Stimulated activated CD4-positive, alpha-beta T cell treated with anti-CD3 and anti-CD28 coated beads, Interleukin-15, amount 100 ng/mL, for 24 hours (primary cell): ENCODE data around the gene R3HDM4.

Experiments
- DNase-seq: peaks from one replicate; pipeline ENCODE4 v3.0.0-alpha.2; 2020

R3HDM4 gene

DNA sequence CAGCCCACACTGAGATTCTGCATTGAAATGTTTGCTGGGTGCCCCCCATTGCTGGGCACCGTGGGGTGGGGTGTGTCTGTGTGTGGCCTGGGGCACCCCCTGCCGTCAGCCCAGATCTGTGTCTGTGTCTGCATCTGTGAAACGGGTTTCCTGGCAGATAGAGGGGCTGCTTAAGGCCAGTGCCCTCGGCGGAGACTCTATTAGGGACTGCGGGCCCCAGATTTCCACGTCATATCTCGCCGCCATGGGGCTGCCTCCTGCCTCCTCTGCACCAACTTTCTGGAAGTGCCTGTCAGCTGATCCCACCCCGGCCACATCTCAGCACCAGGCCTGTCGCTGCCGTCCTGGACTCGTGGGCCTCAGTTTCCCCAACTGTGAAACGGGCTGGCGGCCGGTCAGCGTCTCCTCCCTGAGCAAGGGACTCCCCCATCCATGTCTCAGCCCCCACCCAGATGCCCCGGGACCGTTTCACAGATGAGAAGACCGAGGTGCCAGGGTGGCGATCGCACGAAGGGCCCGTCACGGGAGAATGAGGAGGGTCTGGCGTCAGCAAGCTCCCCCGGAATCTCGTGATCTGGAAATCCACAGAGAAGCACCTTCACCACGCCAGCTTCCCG lies 34.2 kb upstream of the R3HDM4 start:
- no peak for DNase-seq

DNA sequence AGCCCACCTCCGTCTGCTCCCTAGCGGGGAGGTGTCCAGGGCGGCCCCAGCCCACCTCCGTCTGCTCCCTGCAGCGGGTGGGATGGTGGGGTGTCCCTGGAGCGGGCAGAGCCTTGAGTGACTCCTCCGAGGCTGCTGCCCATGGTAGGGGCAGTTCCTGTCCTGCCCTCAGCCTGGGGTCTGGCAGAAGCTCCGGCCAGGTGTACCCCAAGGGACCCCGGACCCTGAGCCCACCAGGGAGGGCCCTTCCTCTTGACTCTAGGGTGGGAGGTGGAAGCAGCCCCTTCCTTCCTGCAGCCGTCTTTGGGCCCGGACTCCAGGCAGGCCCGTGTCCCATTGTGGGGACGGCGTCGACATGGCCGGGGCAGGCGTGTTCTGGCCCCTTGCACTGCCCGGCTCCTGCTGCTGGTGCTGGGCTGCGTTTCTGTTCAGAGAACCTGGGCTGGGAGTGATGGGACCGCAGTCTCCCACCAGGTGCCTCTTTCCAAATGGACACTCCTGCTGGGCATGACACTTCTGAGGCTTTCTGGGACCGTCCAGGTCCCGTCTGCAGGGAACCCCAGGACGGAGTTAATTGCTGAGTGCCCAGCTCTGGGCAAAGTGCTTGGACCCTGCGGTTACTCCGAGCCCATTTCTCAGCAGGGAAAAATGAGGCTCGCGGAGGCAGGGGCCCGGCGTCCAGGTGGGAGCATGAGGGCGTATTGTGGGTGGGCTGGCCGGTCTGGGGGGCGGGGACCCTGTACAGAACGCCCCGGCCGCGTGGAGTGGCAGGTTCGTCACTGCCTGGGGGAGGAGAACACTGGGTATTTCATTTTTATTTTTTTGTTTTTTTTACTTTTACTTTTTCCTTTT lies 32.6 kb upstream of the R3HDM4 start:
- DNase-seq = no peak

DNA sequence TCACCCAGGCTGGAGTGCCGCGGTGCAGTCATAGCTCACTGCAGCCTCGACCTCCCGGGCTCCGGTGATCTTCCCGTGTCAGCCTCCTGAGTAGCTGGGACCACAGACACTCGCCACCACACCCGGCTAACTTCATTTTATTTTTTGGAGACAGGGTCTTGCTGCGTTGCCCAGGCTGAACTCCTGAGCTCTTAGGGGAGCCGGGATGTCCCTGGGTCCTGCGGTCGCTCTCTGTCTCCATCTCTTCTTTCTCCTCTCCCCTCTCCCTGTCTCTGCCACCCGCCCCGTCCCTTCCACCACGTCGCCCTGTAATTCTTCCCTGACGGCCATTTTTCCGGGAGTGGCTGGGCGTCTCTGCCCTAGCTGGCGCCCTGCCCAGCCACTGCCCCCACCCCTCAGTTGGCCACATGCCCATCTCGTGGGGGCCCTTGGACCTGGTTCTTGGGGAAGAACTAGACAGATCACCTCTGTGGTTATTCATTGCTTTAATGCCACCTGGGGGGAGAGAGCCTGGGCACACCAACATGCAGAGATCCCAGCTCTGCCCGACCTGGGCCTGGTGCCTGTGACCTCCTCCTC lies 31.7 kb upstream of the R3HDM4 start:
- no peak for DNase-seq

DNA sequence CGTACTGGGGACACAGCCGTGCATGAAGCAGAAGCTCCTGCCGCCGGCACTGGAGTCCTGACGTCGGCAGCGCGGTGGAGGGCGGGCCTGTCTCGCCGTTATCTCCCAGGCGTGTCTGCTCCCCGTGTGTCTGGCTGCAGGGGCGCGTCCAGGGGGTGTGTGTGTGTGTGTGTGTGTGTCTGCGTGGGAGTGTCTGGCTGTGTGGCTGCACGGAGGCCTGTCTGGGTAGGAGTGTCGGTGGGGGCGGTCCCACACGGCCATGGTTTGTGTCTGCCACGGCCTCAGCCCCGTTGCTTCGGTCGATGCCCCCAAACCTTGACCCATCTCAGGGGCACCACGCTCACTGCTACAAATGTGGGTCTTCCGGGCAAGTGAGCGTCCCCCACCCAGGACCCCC lies 31.1 kb upstream of the R3HDM4 start:
- DNase-seq = no peak

DNA sequence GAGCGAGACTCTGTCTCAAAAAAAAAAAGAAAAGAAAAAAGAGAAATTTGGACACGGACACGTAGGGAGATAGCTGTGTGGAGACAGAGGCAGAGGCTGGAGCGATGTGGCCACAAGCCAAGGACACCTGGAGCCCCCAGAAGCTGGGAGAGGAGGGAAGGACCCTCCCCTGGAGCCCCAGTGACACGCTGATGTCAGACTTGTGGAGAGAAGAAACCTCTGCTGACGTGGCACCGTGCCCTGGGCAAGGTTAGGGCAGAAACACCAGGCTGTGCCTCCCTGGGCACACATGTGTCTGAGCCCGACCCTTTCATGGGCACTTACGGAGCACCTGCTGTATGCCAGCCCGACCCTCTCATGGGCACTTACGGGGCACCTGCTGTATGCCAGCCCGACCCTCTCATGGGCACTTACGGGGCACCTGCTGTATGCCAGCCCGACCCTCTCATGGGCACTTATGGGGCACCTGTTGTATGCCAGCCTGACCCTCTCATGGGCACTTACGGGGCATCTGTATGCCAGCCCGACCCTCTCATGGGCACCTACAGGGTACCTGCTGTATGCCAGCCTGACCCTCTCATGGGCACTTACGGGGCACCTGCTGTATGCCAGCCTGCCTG lies 30.6 kb upstream of the R3HDM4 start:
- DNase-seq = no peak

DNA sequence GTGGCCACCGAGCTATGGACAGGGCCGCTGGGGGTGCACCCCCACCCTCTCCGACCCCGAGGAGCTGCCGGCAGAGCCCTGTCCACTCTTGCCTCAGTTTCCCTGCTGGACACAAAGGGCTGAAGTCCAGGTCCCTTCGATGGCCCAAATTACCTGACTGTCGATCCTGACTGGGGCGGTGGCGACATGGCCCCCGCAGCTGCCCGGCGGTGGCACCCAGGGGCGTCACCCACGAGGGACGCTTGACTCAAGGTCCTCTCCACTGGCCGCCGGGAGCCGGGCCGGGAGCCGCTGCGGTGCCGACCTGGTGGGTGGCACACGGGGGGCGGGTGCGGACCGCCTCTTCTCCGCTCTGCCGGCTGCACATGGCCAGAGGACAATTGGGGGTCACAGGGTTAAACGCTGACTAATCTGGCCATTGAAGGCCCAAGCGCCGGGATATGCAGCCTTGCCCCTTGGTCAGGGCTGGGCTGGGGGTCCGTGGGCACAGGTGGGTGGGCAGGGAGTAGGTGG lies 29.2 kb upstream of the R3HDM4 start:
- DNase-seq = no peak

DNA sequence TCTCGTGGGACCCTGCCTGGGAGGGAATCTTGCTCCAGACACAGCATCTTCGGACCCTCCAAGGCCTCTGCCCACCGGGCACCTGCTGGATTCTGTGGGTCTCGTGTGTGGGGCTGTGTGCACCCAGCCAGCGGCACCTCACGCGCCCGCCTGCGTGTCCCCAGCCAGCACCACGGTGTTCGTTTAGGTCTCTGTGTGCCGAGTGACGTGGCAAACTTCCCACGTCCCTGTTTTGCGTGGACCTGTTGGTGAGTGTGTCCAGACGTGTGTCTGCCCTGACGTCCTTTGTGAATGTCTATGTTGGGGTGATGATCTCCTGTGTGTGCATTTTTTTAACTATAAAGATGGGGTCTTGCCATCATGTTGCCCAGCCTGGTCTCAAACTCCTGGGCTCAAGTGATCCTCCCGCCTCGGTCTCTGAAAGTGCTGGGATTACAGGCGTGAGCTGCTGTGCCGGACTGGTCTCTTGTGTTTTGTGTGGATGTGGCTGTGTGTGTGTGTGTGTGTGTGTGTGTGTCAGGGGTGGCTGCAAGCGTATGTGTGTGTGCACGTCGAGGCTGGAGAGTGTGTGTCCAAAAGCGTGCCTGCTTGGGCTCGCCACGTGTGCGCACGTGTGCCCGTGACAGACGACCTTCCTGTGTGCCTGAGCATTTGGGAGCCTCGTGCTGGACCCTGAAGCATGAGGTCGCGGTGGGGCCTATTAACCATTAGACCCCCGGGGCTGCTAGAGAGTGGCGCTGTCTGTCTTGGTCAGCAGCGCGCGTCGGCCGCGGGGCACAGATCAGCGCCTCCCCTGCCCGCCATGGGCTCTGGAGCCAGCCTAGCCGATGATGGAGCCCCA lies 28.5 kb upstream of the R3HDM4 start:
- DNase-seq = no peak

DNA sequence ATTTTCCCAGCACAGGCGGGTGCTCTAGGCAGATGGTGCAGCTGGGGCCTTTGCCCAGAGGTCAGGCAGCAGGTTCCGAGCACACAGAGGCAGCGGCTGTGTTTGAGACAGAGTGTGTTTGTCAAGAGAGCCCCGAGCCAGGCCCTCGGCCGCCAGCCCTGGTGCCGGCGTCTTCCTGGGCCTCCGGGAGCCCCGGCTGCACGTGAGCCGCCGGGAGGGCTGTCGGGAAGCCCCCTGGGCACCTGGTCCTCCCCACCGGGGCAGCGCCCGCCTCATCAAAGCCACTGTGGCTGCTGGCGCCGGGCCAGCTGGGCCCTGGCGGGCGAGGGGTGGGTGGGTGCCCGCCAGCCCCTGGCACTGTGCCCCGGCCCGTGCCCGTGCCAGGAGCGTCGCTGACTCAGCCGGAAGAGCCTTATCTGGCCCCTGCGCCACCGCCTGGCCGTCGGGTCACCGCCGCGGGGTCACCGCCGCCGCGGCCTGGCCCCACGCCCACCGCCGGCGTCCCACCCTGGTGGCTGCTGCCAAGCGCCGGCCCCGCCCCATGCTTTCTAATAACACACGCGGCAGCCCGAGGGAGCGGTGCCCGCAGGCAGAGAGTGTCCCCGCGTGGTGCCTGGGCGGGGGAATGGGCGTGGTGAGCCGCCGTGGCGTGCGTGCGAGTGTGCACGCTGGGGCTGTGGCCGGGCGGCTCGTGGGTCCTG lies 27.7 kb upstream of the R3HDM4 start:
- DNase-seq = peak; percentile 78

DNA sequence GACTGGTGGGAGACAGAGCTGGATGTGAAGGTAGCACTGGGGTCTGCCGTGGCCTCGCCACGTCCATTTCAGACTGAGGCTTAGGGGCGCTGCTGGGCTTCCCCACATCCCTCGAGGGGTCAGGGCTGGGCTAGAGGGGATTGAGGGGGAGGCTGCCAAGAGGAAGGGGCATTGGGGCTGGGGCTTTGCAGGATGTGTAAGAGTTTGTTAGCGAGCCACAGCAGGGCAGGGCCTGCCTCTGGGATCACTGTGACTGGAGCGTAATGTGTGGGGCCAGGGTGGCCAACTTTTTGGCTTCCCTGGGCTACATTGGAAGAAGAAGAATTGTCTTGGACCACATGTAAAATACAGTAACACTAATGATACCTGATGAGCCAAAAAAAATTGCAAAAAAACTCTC lies 26.9 kb upstream of the R3HDM4 start:
- no peak for DNase-seq

DNA sequence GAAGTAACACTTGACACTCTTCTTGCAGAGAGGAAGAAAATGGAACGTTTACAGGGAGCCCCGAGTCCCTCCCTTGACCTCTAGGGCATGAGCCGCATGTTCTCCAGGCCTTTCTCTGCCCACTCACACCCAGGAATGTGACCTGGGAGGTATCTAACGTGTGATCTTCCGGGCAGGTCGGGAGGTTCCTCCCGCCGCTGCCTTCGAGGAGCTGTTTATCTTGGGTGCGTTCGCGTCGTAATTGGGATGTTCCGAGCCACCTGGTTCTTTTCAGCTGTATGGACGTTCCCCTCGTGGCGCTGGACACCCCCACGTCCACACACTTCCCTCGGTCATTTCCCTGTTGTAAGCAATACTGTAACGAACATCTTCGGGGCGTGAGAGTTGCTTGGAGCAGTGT lies 26.4 kb upstream of the R3HDM4 start:
- DNase-seq = no peak

DNA sequence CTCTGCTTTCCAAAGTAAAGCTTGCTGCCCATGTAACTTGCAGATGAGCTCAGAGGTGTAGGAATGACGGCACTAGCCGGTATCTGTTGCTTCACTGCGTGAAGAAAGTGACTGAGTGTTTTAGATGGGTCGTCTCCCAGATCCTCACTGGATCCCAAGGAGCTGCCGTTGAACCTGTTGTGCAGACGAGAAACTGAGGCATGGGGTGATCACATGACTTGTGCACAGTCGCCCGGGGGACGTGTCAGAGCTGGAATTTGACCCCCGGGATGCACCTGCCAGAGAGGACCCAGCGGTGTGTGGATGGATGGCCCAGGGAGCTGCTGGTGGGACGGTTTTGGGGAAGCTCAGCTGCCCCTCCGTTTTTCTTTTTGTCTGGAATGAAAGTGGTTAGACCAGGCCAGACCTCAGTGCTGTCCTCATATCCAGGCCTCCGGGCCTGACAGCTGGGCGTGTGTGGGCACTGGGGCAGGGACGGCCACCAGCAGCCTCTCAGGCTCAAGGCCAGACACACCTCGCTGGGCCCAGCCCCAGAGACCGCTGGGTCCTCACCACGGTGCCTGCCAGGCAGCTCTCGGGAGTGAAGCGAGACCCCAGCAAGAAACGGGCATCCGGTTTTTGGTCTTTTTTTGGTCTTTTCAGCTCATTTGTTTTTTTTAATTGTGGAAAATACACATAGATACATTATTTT lies 25.4 kb upstream of the R3HDM4 start:
- no peak for DNase-seq

DNA sequence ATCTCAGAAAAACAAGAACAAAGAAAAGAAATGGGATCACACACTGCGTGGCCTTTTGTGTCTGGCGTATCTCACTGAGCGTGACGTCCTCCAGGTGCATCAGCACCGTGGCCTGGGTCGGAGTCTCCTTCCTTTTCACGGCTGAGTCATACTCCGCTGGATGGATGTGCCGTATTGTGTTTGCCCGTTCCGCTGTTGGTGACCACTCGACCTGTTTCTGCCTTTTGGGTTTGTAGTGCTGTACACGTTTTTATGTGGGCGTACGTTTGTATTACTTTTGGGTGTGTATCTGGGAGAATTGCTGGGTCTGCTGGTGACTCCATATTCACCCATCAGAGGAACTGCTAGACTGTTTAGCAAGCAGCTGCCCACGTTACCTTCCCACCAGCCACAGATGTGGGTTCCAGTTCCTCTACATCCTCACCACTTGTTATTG lies 24.3 kb upstream of the R3HDM4 start:
- DNase-seq = peak; percentile 54

DNA sequence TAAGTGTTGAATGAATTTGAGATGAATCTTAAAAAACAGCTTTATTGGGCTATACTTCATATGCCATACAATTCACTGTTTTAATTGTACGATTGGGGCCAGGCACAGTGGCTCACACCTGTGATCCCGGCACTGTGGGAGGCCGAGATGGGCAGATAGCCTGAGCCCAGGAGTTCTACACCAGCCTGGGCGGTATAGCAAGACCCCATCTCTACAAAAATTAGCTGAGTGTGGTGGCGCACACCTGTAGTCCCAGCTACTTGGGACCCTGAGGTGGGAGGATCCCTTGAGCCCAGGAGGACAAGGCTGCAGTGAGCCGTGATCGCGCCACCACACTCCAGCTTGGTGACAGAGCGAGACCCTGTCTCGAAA lies 23.1 kb upstream of the R3HDM4 start:
- no peak for DNase-seq

DNA sequence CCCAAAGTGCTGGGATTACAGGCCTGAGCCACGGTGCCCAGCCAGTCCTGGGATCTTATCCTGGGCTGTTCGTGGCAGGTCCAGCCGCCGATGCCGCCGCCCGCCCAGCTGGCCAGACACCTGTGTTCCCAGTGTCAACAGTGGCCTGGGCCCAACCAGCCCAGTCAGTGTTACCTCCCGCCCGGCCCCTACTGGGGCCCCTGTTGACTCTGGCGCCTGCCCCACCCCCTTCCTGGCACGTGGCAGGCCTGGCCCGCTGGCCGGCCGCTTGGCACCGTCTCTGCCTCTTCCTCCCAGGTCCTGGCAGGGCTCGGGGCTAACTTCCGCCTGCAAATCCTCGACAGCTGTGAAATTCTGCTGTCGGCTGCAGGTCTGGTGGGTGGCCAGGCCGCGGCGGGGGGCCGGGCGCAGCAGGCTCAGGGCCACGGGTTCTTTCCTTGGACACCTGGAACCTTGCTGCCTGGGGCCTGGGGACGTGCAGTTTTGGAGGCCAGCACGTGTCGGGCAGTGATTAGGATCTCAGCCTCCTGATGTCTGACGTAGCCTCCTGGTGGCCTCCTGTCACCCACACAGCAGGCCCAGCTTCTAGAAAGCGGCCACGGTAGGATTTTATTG lies 22.0 kb upstream of the R3HDM4 start:
- no peak for DNase-seq

DNA sequence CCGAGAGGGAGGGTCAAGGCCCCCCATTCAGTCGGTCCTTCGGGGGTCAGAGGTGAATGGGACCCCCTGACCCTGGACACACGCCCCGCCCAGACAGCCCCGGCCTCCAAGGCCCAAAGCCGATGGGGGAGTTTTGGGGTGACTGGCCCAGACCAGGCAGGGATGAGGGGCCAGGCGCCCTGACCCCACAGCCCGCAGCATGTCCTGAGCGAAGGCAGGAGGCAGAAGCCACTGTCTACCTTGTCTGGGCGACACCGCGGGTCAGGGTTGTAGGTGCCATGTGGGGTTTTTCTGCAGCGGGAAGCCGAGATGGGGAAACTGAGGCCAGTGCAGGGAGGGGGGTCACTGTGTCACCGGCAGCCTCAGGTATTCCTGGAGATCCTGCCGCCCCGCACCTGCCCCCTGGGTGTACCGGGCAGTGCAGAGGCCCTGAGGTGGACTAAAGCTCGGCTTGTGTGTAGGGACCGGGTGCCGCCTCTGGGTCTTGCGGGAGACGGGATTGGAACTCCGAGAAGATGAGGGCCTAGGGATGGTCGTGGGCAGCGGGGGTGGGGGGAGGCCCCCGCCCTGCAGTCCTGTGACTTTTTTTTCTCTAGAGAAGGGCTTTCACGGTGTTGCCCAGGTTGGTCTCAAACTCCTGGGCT lies 21.3 kb upstream of the R3HDM4 start:
- no peak for DNase-seq

DNA sequence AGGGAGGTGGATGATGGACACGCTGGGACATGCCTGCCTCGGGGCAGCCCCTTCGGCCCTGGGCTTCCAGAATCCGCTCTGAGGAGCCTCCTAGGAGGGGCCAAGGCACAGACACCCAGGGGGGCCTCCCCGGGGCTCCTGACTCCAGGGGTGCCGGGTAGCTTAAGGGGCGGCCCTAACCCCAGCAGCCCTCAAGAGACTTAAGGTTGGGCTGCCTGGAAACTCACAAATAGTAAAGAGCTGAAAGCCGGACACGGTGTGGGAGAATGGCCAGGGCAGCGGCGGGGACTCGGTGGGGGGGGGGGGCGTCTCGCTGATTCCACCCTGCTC lies 20.5 kb upstream of the R3HDM4 start:
- DNase-seq = no peak

DNA sequence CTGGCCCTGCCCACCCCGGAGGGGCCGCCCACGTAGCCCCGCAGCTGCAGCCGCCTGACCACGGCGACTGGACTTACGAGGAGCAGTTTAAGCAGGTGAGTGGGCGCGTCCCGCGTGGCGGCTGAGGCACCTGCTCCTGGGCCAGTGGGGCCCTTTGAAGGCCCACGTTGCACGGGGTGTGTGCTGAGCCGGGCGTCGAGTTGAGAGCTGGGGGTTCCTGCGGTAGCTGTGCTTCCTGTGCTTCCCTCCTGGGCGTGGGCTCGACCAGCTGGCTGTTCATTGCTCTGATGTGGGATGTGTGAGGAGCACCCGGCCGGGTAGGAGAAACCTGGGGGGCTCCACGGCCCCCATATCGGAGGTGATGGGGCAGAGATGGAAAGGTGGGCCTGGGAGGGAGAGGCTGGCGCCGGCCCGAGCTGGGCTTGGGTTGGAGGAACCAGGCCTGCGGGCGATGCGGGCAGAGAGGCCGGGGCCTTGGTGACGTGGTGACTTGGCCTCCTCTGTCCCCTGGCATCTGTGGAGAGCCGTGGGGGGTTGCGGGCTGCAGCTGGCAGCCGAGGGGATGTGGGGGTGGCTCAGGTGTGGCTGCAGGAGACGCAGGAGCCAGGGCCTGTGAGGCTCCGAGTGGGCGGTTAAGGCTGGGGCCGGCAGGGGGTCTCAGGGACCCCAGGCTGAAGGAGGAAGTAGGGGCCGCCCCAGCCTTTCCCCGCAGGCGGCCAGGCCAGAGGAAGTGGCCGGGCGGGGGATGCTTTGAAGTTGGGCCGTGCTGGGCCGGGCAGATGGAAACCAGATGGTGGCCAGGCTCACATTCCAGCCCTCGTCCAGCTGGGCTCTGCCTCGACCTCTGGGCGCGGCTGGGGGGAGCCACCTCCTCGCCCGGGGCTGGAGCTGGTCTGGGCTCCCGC lies 19.9 kb upstream of the R3HDM4 start:
- DNase-seq = peak; percentile 40

DNA sequence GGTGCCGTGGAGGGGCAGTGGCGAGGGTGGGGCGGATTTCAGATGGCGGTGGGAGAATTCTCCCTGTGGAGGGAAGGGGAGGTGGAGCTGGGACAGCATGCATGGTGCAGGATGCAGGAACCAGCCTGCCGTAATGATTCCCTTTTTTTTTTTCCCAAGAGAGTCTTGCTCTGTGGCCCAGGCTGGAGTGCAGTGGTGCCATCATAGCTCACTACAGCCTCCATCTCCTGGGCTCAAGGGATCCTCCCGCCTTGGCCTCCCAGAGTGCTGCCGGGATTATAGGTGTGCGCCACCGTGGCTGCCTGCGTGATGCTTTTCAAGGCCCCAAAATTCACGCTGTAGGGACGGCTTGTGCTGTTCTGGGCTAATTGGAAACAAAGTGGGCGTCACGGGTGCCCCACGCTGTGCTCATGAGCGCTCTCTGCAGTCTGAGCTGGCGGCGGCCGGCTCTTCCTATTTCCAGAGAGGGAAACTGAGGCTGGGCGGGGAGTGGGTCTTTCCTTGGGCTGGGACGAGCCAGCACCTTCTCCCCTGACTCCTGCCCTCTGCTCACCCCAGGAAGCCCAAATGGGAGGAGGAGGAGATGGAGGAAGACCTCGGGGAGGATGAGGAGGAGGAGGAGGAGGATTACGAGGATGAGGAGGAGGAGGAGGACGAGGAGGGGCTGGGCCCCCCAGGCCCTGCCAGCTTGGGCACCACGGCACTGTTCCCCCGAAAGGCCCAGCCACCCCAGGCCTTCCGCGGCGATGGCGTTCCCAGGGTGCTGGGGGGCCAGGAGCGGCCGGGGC lies 19.0 kb upstream of the R3HDM4 start:
- DNase-seq = no peak

DNA sequence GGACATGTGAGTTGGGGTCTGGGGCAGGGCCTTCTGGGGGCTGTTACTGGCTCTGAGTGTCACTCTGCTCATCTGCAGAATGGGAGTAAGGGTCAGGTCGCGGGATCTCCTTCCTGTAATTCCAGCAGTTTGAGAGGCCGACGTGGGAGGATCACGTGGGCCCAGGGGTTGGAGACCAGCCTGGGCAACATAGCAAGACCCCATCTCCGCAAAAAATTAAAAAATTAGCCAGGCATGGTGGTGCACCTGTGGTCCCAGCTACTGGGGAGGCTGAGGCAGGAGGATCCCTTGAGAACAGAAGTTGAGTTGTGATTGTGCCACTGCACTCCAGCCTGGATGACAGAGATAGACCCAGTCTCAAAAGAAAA lies 16.9 kb upstream of the R3HDM4 start:
- no peak for DNase-seq
